Natural killer cell (primary cell): ENCODE data around the gene ADAM20. TPM values are rescaled to one million over a fixed set of nuclear protein-coding genes. Genes with fewer than 3 reads are reported as not detected.

Experiments
- ATAC-seq, 3 donors: fragments of 150-1000 bp in 2 of 3; fragments of 200-7000 bp in 1 of 3; cut with Tn5 transposase; 1 replicate in 1 of 3; 2 replicates in 2 of 3; pipeline ENCODE4 v1.10.0; 2021; ENCODE audit warnings: mild to moderate bottlenecking in 2 of 3, moderate library complexity in 2 of 3
- DNase-seq, 2 donors: peaks; one replicate each; pipeline versions ENCODE4 v3.0.0 to v3.0.0-alpha.2; 2013 to 2021; ENCODE audit warnings: mixed read lengths in 1 of 2
- H3K27ac ChIP-seq: one replicate; pipeline ENCODE4 v1.5.1; 2013; ENCODE audit warnings: mild to moderate bottlenecking, low read length
- H3K27me3 ChIP-seq: one replicate; pipeline ENCODE4 v1.6.1; 2013; ENCODE audit warnings: low read length; ENCODE audit not compliant: control insufficient read depth, insufficient read depth
- H3K36me3 ChIP-seq: one replicate; pipeline ENCODE4 v1.6.1; 2013; ENCODE audit warnings: low read length; ENCODE audit not compliant: control insufficient read depth, insufficient read depth
- H3K4me1 ChIP-seq: one replicate; pipeline ENCODE4 v1.6.1; 2013; ENCODE audit warnings: low read length; ENCODE audit not compliant: control insufficient read depth, insufficient read depth
- H3K4me3 ChIP-seq: one replicate; pipeline ENCODE4 v1.5.1; 2013; ENCODE audit warnings: low read length
- H3K9me3 ChIP-seq: one replicate; pipeline ENCODE4 v1.6.1; 2013; ENCODE audit warnings: low read length; ENCODE audit not compliant: control insufficient read depth, insufficient read depth
- H3K27ac Mint-ChIP-seq, 2 donors: one replicate each; pipeline ENCODE4 v1.8.0; 2022; ENCODE audit warnings: mild to moderate bottlenecking in 2 of 2, mixed read lengths in 2 of 2, moderate library complexity in 1 of 2
- H3K27me3 Mint-ChIP-seq, 2 donors: one replicate each; pipeline ENCODE4 v1.8.0; 2022; ENCODE audit warnings: low read depth in 2 of 2, mixed read lengths in 2 of 2
- H3K36me3 Mint-ChIP-seq: one replicate; pipeline ENCODE4 v1.8.0; 2022; ENCODE audit warnings: mixed read lengths
- H3K4me1 Mint-ChIP-seq, 2 donors: one replicate each; pipeline ENCODE4 v1.8.0; 2022; ENCODE audit warnings: mixed read lengths in 2 of 2
- H3K4me3 Mint-ChIP-seq: one replicate; pipeline ENCODE4 v1.8.0; 2022; ENCODE audit warnings: mild to moderate bottlenecking, moderate library complexity, mixed read lengths
- H3K9me3 Mint-ChIP-seq, 2 donors: one replicate each; pipeline ENCODE4 v1.8.0; 2022; ENCODE audit warnings: mixed read lengths in 2 of 2
- CTCF ChIP-seq: fragments of 200-600 bp; IDR thresholded peaks from one replicate; pipeline ENCODE4 v1.8.0; 2022; ENCODE audit warnings: antibody characterized with exemption
- WGBS: methylation state at CpG from one replicate; pipeline ENCODE4 v1.1.7; 2013; ENCODE audit warnings: missing lambda C conversion rate; ENCODE audit not compliant: insufficient coverage; 5-methylcytosine and 5-hydroxymethylcytosine counted together
- intact Hi-C: fragments of 100-400 bp; cut with micrococcal nuclease; formaldehyde crosslinking; loops from one replicate; pipeline ENCODE4 v1.14.2; 2022
- total RNA-seq, 4 donors: library from RNA; stranded (reverse); fragments of 120-200 nt in 1 of 4; gene quantifications; one replicate each; pipeline versions ENCODE4 v1.2.3 to v1.2.4, GENCODE V29; 2013 to 2022

ADAM20 gene
- total RNA-seq, 3 donors from 2014 or later (not counting 1 experiment from before 2014, with no cell fraction given) = 0.38 to 0.80 (median 0.63) TPM

GRCh38 chr14:70567791-70568190 lies 33.0 kb upstream of the ADAM20 start:
- Mint-ChIP-seq H3K9me3 (peaks cover 3 to 4% of the 10 kb centered on the region in 2 donors), H3K27ac (no peak overlapping the region), H3K27me3 (no peaks in the 10 kb centered on the region), H3K4me3 (no peak overlapping the region), H3K4me1 (peaks cover 15 to 33% of the 10 kb centered on the region in 2 donors), H3K36me3 (peaks cover 19% of the 10 kb centered on the region)
- ATAC-seq (peak in 1 of 3 donors; percentile 38), DNase-seq (peak in 1 of 2 donors; percentile 13)
- intact Hi-C loops = no loop called here
- H3K27me3 ChIP-seq = no peaks in the 10 kb centered on the region
- no peak overlapping the region for H3K27ac ChIP-seq
- H3K9me3 ChIP-seq = no peaks in the 10 kb centered on the region
- no peaks in the 10 kb centered on the region for H3K4me1 ChIP-seq
- WGBS = 41% methylated on average over 2 of the region's 2 CpGs
- no peak for TF ChIP-seq CTCF
- H3K36me3 ChIP-seq = peaks cover 20% of the 10 kb centered on the region
- no peak overlapping the region for H3K4me3 ChIP-seq

GRCh38 chr14:70563869-70564268 lies 29.1 kb upstream of the ADAM20 start:
- Mint-ChIP-seq H3K9me3 (peaks cover 5 to 7% of the 10 kb centered on the region in 2 donors), H3K27me3 (no peaks in the 10 kb centered on the region), H3K36me3 (peaks cover 24% of the 10 kb centered on the region), H3K4me1 (peaks cover 0 to 11% of the 10 kb centered on the region in 2 donors), H3K27ac (no peak overlapping the region), H3K4me3 (no peak overlapping the region)
- Histone ChIP-seq H3K36me3 (peaks cover 25% of the 10 kb centered on the region), H3K27me3 (no peaks in the 10 kb centered on the region), H3K4me1 (no peaks in the 10 kb centered on the region), H3K4me3 (no peak overlapping the region), H3K27ac (no peak overlapping the region), H3K9me3 (peaks cover 8% of the 10 kb centered on the region)
- intact Hi-C loops = no loop called here
- DNase-seq (no peak), ATAC-seq (no peak)
- WGBS = 100% methylated on average over 1 of the region's 1 CpG
- TF ChIP-seq CTCF = no peak

- H3K27ac Mint-ChIP-seq = no peak overlapping the region
- peaks cover 8% of the 10 kb centered on the region for H3K9me3 ChIP-seq
- H3K27me3 Mint-ChIP-seq = no peaks in the 10 kb centered on the region
- intact Hi-C loops = no loop called here
- H3K36me3 Mint-ChIP-seq = peaks cover 24% of the 10 kb centered on the region
- H3K9me3 Mint-ChIP-seq = peaks cover 5 to 7% of the 10 kb centered on the region in 2 donors
- no peak overlapping the region for H3K4me3 ChIP-seq
- peaks cover 25% of the 10 kb centered on the region for H3K36me3 ChIP-seq
- no peak overlapping the region for H3K27ac ChIP-seq
- peaks cover 0 to 7% of the 10 kb centered on the region in 2 donors for H3K4me1 Mint-ChIP-seq
- no peaks in the 10 kb centered on the region for H3K27me3 ChIP-seq
- 96% methylated on average over 4 of the region's 4 CpGs for WGBS
- no peaks in the 10 kb centered on the region for H3K4me1 ChIP-seq
- TF ChIP-seq CTCF = no peak
- DNase-seq (no peak), ATAC-seq (no peak)
- no peak overlapping the region for H3K4me3 Mint-ChIP-seq
Observed at GRCh38 chr14:70563417-70563816, 28.6 kb upstream of the ADAM20 start.

- Histone ChIP-seq H3K9me3 (peaks cover 11% of the 10 kb centered on the region), H3K27ac (no peak overlapping the region), H3K4me3 (no peak overlapping the region), H3K27me3 (no peaks in the 10 kb centered on the region), H3K36me3 (peaks cover 7% of the 10 kb centered on the region), H3K4me1 (no peaks in the 10 kb centered on the region)
- ATAC-seq (no peak), DNase-seq (no peak)
- TF ChIP-seq CTCF = no peak
- Mint-ChIP-seq H3K9me3 (peaks cover 2 to 3% of the 10 kb centered on the region in 2 donors), H3K36me3 (peaks cover 5% of the 10 kb centered on the region), H3K4me3 (no peak overlapping the region), H3K27me3 (no peaks in the 10 kb centered on the region), H3K4me1 (peaks cover 6 to 7% of the 10 kb centered on the region in 2 donors), H3K27ac (no peak overlapping the region)
- intact Hi-C loops = no loop called here
Observed at GRCh38 chr14:70558356-70558755, 23.6 kb upstream of the ADAM20 start.
